PC-9 (cell line): ENCODE results near the gene ZBTB7C.
A peak's percentile ranks its signal among the peaks of the same experiment; 100 is the strongest.

Source experiments
- CTCF ChIP-seq: fragments of 200-600 bp; sonication (generic); conservative IDR thresholded peaks from 2 replicates; pipeline ENCODE4 v1.6.1; 2017; ENCODE audit warnings: mixed run types, antibody characterized with exemption, mild to moderate bottlenecking, moderate library complexity
- EZH2 ChIP-seq: fragments of 200-600 bp; sonication (generic); IDR thresholded peaks from 2 replicates; pipeline ENCODE4 v1.8.0; 2017; ENCODE audit warnings: antibody characterized with exemption, low read depth

GRCh38 chr18:48446582-48447225 is 37.5 kb upstream of the ZBTB7C start:
- TF ChIP-seq CTCF (peak; percentile 91), EZH2 (no peak)
